HepG2 (cell line): ENCODE results near the gene NOTCH3. TPM values are rescaled to one million over a fixed set of nuclear protein-coding genes. Genes with fewer than 3 reads are reported as not detected.
A peak's percentile ranks its signal among the peaks of the same experiment; 100 is the strongest.

Experiments used
- ATAC-seq: fragments of 200-7000 bp; cut with Tn5 transposase; 3 replicates; pipeline ENCODE4 v1.9.1; 2020; ENCODE audit warnings: mild to moderate bottlenecking, moderate library complexity
- BruUV-seq: library from RNA; stranded (reverse); fragments of 400-500 nt; replicated peaks from 2 replicates; lab custom pipeline; 2021; lab: Mats Ljungman, UMichigan
- CTCF ChIA-PET: fragments of 300-600 bp; formaldehyde crosslinking; extraction: SDS; loops from one replicate; lab custom pipeline; 2021; ENCODE audit warnings: low total read pairs, inconsistent platforms, low intra/inter-chr PET ratio; lab: Yijun Ruan, JAX
- POLR2A ChIA-PET: fragments of 350-600 bp; sonication (Branson Sonifier 250); formaldehyde crosslinking; loops from one replicate; lab custom pipeline; 2020; ENCODE audit warnings: antibody characterized with exemption, inconsistent platforms; lab: Yijun Ruan, JAX
- DNase-seq: peaks from one replicate; pipeline ENCODE4 v3.0.0-alpha.2; 2015; ENCODE audit warnings: low spot score
- FAIRE-seq: peaks from 3 replicates; lab custom pipeline; 2011; peaks lifted over from hg19 to GRCh38; lab: Jason Lieb, UNC
- H2AFZ ChIP-seq: one replicate; pipeline ENCODE4 v1.6.1; 2011; ENCODE audit warnings: low read length, inconsistent platforms
- H3K27ac ChIP-seq: fragments of 300-600 bp; 3 replicates; pipeline ENCODE4 v1.8.0; 2011; ENCODE audit warnings: mixed run types, mild to moderate bottlenecking, mixed read lengths, low read length, inconsistent platforms; ENCODE audit not compliant: insufficient read depth; ENCODE audit errors: extremely low read length
- H3K27me3 ChIP-seq, 2 experiments: fragments of 200-600 bp in 1 of 2; 2 replicates in 1 of 2; 3 replicates in 1 of 2; pipeline versions ENCODE4 v1.6.0 to v1.8.0; 2011; ENCODE audit warnings: low read length in 2 of 2, mild to moderate bottlenecking in 2 of 2, moderate library complexity in 2 of 2, inconsistent platforms in 1 of 2; ENCODE audit not compliant: insufficient read depth in 2 of 2, control insufficient read depth in 1 of 2
- H3K36me3 ChIP-seq, 2 experiments: fragments of 200-600 bp in 1 of 2; replicated peaks in 1 of 2; 2 replicates in 1 of 2; 3 replicates in 1 of 2; pipeline versions ENCODE4 v1.5.1 to v1.8.0; 2011; ENCODE audit warnings: low read length in 2 of 2, inconsistent platforms in 1 of 2; ENCODE audit not compliant: insufficient read depth in 2 of 2, control insufficient read depth in 1 of 2
- H3K4me1 ChIP-seq: 2 replicates; pipeline ENCODE4 v1.5.1; 2012; ENCODE audit warnings: low read length, inconsistent platforms; ENCODE audit not compliant: insufficient read depth
- H3K4me2 ChIP-seq: 2 replicates; pipeline ENCODE4 v1.6.0; 2011; ENCODE audit warnings: low read depth, low read length, inconsistent platforms
- H3K4me3 ChIP-seq, 3 experiments: fragments of 200-600 bp in 1 of 3; sonication (generic), shearing (Covaris generic) in 1 of 3; replicated peaks in 1 of 3; 2 replicates each; pipeline ENCODE4 v1.5.1; 2011 to 2016; ENCODE audit warnings: low read length in 3 of 3, inconsistent platforms in 2 of 3, low read depth in 2 of 3, mild to moderate bottlenecking in 2 of 3, control low read depth in 1 of 3, mixed read lengths in 1 of 3; ENCODE audit not compliant: insufficient read depth in 1 of 3
- H3K79me2 ChIP-seq: one replicate; pipeline ENCODE4 v1.6.1; 2011; ENCODE audit warnings: low read length, inconsistent platforms; ENCODE audit not compliant: insufficient read depth
- H3K9ac ChIP-seq: 2 replicates; pipeline ENCODE4 v1.6.0; 2011; ENCODE audit warnings: mild to moderate bottlenecking, low read depth, low read length, inconsistent platforms; ENCODE audit not compliant: insufficient read depth
- H3K9me3 ChIP-seq: 2 replicates; pipeline ENCODE4 v1.5.1; 2012; ENCODE audit warnings: mild to moderate bottlenecking, low read length
- H4K20me1 ChIP-seq: 2 replicates; pipeline ENCODE4 v1.6.0; 2011; ENCODE audit warnings: inconsistent platforms, mild to moderate bottlenecking, low read length, moderate library complexity; ENCODE audit not compliant: insufficient read depth
- GPN1 ChIP-seq: sonication (generic); formaldehyde crosslinking; IDR thresholded peaks from 2 replicates; pipeline ENCODE4 v1.5.1; 2020; ENCODE audit warnings: missing genetic modification reagents, borderline replicate concordance
- HINFP ChIP-seq: sonication (generic); formaldehyde crosslinking; IDR thresholded peaks from 2 replicates; pipeline ENCODE4 v1.4.0; 2020; ENCODE audit warnings: low read depth, mild to moderate bottlenecking, missing genetic modification reagents
- MAFG ChIP-seq: sonication (generic); formaldehyde crosslinking; IDR thresholded peaks from 2 replicates; pipeline ENCODE4 v1.5.1; 2020; ENCODE audit warnings: mild to moderate bottlenecking, missing genetic modification reagents
- POLR2A ChIP-seq, 2 experiments: IDR thresholded peaks; 2 replicates each; pipeline ENCODE4 v1.6.1; 2011; ENCODE audit warnings: low read depth in 2 of 2, low read length in 2 of 2, mild to moderate bottlenecking in 1 of 2, moderate library complexity in 1 of 2; ENCODE audit not compliant: insufficient read depth in 1 of 2
- USF2 ChIP-seq, 2 experiments: sonication (generic) in 1 of 2; formaldehyde crosslinking in 1 of 2; IDR thresholded peaks; 2 replicates each; pipeline versions ENCODE4 v1.5.1 to v1.6.1; 2011 to 2020; ENCODE audit warnings: borderline replicate concordance in 1 of 2, low read depth in 1 of 2, low read length in 1 of 2, mild to moderate bottlenecking in 1 of 2, missing genetic modification reagents in 1 of 2, moderate library complexity in 1 of 2
- WGBS: methylation state at CpG from one replicate; pipeline ENCODE4 v1.1.6; 2017; ENCODE audit warnings: low lambda C conversion rate; 5-methylcytosine and 5-hydroxymethylcytosine counted together
- in situ Hi-C: cut with HindIII; loops from 2 replicates; pipeline ENCODE4 v1.10.0; 2017; ENCODE audit warnings: low pct_unique_long_range_greater_than_20kb; ENCODE audit not compliant: extremely low pct_ligation_motif_present
- intact Hi-C: fragments of 100-400 bp; cut with micrococcal nuclease; formaldehyde crosslinking; loops from one replicate; pipeline ENCODE4 v1.10.0; 2022; ENCODE audit not compliant: unreplicated experiment
- polyA plus RNA-seq, 8 experiments: library from polyadenylated mRNA; depleted of rRNA in 3 of 8; stranded (reverse) in 7 of 8; unstranded in 1 of 8; fragments of >200 nt; fragmentation: Illumina TruSeq in 4 of 8; extraction: Trizol in 4 of 8; gene quantifications; 2 replicates each; pipeline versions ENCODE4 v1.2.1 to v1.2.3, GENCODE V29; 2011 to 2016; ENCODE audit warnings: low read depth in 4 of 8, missing spikeins in 1 of 8, mixed read lengths in 1 of 8; ENCODE audit not compliant: insufficient read depth in 1 of 8
- total RNA-seq, 5 experiments: library from RNA; depleted of rRNA; stranded (reverse); fragments of >200 nt; fragmentation: Illumina TruSeq; extraction: Trizol; gene quantifications; 2 replicates each; pipeline ENCODE4 v1.2.3, GENCODE V29; 2016; ENCODE audit warnings: low read depth in 1 of 5

NOTCH3 gene
- total and polyA plus RNA-seq, 2 of the 13 experiments (the other 11 are each of a cell fraction or from before 2014, with no cell fraction given): 0.09 to 0.28 TPM

- Histone ChIP-seq H2AFZ (no peak overlapping the region), H3K4me2 (no peak overlapping the region), H3K4me1 (peaks cover 40% of the 10 kb centered on the region), H3K9me3 (no peaks in the 10 kb centered on the region), H3K4me3 (no peak overlapping the region), H3K27me3 (no peaks in the 10 kb centered on the region)
- 100% methylated on average over 1 of the region's 1 CpG for WGBS
- TF ChIP-seq GPN1 (no peak), POLR2A (IDR thresholded peaks at IDR 0.05; ENCODE audit: insufficient read depth in 1 of 2, low read depth in 2 of 2, low read length in 2 of 2) (peak in 1 of 2 experiments; percentile 42; a peak in 1 of 4 replicates), MAFG (CRISPR knock-in tag) (no peak), HINFP (CRISPR knock-in tag) (no peak), USF2 (IDR thresholded peaks at IDR 0.05; ENCODE audit: low read depth, low read length) (no peak), USF2 (CRISPR knock-in tag; IDR thresholded peaks at IDR 0.05; ENCODE audit: borderline replicate concordance) (no peak)
- TF ChIP-seq, all 625 proteins: peak for 1
- intact Hi-C loops (no loop called here), in situ Hi-C loops (no loop called here)
- ATAC-seq (no peak), FAIRE-seq (no peak), DNase-seq (no peak)
- Histone ChIP-seq H4K20me1 (peaks cover 46% of the 10 kb centered on the region; the same call in 1 of the 2 replicates), H3K79me2 (no peaks in the 10 kb centered on the region), H3K27ac (no peak overlapping the region), H3K9ac (no peak overlapping the region), H3K36me3 (peaks cover 43 to 91% of the 10 kb centered on the region in 2 experiments)
- ChIA-PET POLR2A (no interaction called here), CTCF (no interaction called here)
- BruUV-seq: no TSS peak
Observed at GRCh38 chr19:15250640-15250993, 49.8 kb upstream of the NOTCH3 start.
